Astrocyte of the cerebellum (primary cell): ENCODE measurements around the gene HEXD.
A peak's percentile ranks its signal among the peaks of the same experiment; 100 is the strongest.
"Not testable (repeated sequence)": the region's sequence is repeated elsewhere in the genome, so short reads cannot be mapped to it uniquely, and the experiment has no call there.

ENCODE experiments used
- DNase-seq: peaks from one replicate; pipeline ENCODE4 v3.0.0-alpha.2; 2011; ENCODE audit warnings: low read depth
- H3K4me3 ChIP-seq: 2 replicates; pipeline ENCODE4 v1.5.1; 2011; ENCODE audit warnings: mild to moderate bottlenecking, low read depth, low read length, moderate library complexity
- in situ Hi-C: cut with HindIII; loops from 2 replicates; pipeline ENCODE4 v1.10.0; 2017; ENCODE audit warnings: low sequenced_read_pairs
- TF ChIP-seq, protein P1 (sequence below): IDR thresholded peaks from 2 replicates; pipeline ENCODE4 v1.5.1; 2012; ENCODE audit warnings: low read length, low read depth, moderate library complexity, mild to moderate bottlenecking; ENCODE audit errors: missing control alignments

The HEXD gene

DNA sequence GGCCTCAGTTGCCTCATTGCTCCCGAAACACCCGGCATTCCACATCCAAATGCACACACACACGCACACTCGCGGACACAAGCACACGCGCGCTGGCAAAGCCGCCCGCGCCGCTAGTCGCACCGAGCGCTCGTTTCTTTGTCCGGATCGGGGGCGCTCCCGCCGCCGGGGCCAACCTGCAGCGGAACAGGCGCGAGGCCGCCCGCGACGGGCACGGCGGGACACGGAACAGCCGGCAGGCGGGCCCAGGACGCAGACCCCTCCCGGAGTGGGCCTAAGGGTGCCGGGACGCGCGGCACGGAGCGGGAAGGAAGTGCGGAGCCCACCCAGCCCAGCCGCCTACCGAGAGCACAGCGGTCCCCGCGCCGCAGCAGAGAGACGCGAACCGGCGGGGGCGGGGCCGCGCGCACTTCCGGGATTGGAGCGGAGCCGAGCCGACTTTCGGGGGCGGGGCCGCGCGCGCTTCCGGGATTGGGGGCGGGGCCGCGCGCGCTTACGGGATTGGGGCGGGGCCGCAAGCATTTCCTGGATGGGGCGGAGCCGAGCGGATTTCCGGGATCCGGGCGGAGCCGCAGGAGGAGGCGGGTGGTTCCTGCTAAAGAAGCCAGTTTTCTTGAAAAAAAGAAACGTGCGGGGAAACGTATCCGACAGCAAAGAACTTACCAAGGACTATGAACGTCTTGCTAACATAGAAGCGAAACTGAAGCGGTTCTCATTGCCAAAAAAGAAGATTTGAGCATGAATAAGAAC, 32.4 kb downstream of the HEXD start, which contains the start of gene CYBC1:
TSS of gene CYBC1 (minus strand) at position 396 of the 750 bp plus-strand sequence. CDS start 1,498 bp downstream, outside the sequence.
- peak within 1 kb of the TSS; percentile 86 for H3K4me3 ChIP-seq
- DNase-seq, result peak; percentile 85
- in situ Hi-C loops, result no loop called here
- TF ChIP-seq, protein P1, sequence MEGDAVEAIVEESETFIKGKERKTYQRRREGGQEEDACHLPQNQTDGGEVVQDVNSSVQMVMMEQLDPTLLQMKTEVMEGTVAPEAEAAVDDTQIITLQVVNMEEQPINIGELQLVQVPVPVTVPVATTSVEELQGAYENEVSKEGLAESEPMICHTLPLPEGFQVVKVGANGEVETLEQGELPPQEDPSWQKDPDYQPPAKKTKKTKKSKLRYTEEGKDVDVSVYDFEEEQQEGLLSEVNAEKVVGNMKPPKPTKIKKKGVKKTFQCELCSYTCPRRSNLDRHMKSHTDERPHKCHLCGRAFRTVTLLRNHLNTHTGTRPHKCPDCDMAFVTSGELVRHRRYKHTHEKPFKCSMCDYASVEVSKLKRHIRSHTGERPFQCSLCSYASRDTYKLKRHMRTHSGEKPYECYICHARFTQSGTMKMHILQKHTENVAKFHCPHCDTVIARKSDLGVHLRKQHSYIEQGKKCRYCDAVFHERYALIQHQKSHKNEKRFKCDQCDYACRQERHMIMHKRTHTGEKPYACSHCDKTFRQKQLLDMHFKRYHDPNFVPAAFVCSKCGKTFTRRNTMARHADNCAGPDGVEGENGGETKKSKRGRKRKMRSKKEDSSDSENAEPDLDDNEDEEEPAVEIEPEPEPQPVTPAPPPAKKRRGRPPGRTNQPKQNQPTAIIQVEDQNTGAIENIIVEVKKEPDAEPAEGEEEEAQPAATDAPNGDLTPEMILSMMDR, result no peak

DNA sequence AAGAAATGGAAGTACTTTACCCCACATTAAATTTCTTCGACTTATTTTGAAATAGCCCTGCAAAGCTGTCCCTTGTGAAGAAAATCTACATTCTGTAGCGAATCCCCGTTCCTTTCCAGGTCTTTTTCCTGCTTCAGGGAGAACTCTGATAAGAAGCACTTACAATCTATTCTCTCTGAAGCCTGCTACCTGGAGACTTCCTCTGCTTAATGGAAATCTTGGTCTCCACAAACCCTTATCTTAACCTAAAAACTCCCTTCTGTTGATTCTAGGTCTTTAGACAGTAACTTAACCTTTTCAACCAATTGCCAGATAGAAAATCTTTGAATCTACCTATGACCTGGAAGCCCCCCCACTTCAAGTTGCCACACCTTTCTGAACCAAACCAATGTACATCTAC, 34.0 kb downstream of the HEXD start:
- in situ Hi-C loops, result no loop called here
- TF ChIP-seq, protein P1, result no peak
- no peak overlapping the region for H3K4me3 ChIP-seq
- DNase-seq, result no peak

GRCh38 chr17:82453151-82453550, 35.0 kb downstream of the HEXD start:
- DNase-seq, H3K4me3 ChIP-seq, in situ Hi-C loops: not testable (repeated sequence)

DNA sequence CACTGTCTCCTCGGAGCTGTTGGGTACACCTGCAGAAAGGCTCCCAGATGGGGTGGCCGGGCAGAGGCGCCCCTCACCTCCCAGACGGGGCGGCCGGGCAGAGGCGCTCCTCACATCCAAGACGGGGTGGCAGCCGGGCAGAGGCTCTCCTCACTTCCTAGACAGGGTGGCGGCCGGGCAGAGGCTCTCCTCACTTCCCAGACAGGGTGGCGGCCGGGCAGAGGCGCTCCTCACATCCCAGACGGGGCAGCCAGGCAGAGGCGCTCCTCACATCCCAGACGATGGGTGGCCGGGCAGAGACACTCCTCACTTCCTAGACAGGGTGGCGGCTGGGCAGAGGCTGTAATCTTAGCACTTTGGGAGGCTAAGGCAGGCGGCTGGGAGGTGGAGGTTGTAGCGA, 35.6 kb downstream of the HEXD start:
- H3K4me3 ChIP-seq, DNase-seq, in situ Hi-C loops: not testable (repeated sequence)

- in situ Hi-C loops, result no loop called here
- H3K4me3 ChIP-seq, result peak overlapping the region; percentile 75
- TF ChIP-seq, protein P1, result no peak
- DNase-seq, result no peak
Measured at GRCh38 chr17:82457073-82457928, 39.2 kb downstream of the HEXD start.

DNA sequence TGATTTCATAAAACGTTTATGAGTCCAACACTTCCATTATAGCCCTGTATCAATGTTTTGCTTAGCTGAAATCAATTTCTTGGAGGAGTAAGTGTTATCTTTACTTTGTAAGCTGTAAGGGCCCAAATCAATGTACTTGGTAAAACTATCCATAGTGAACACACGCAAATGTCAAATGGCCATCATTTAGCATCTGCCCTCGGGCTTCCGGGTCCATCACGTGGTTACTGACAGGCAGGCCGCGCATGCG, 39.7 kb downstream of the HEXD start:
- DNase-seq, result no peak
- H3K4me3 ChIP-seq, result peak overlapping the region; percentile 75
- in situ Hi-C loops, result no loop called here
- TF ChIP-seq, protein P1, result no peak

DNA sequence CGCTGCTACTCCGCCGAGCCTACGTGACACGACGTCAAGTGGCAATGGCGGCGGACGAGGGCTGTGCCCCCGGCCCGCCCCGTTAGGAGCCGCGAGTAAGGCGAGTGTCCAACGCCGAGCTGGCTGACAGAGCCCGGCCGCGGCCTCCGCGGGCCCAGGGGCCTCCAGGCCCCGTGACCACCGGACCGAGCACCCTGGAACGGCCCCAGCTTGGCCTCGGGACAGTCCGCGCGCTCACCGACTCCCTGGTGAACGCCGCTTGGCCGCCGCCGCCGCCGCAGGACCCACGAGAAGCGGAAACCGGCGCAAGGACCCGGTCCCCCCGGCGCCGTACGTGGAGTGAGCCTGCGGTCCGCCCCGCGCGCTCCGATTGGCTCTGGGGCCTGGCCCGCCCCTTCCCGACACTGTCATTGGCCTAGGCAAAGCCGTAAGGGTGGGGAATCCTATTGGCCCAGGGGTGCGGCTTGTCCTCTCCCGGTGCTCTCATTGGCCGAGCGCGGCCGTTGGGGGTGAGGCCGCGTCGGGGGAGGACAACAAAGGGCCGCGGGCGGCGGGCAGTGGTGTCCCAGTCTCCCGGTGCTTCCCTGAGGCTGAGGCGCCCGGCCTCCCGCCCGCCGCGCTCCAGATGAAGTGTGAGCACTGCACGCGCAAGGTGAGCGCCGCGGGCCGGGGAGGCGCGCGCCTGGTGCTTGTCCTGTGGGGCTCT, 40.2 kb downstream of the HEXD start, which contains the start of gene NARF:
TSS of gene NARF (plus strand) at position 563 of the 706 bp plus-strand sequence. CDS start at position 626, 63 bp downstream.
- peak within 1 kb of the TSS; percentile 75 for H3K4me3 ChIP-seq
- TF ChIP-seq, protein P1, result no peak
- peak; percentile 97 for DNase-seq
- in situ Hi-C loops, result no loop called here
